ENCODE data around the gene TNS3. TPM values are rescaled to one million over a fixed set of nuclear protein-coding genes. Genes with fewer than 3 reads are reported as not detected.

Gene TNS3
- total and polyA plus RNA-seq, 2 of the 13 experiments (the other 11 are each of a cell fraction or from before 2014, with no cell fraction given), result 52.9 to 55.7 TPM

DNA sequence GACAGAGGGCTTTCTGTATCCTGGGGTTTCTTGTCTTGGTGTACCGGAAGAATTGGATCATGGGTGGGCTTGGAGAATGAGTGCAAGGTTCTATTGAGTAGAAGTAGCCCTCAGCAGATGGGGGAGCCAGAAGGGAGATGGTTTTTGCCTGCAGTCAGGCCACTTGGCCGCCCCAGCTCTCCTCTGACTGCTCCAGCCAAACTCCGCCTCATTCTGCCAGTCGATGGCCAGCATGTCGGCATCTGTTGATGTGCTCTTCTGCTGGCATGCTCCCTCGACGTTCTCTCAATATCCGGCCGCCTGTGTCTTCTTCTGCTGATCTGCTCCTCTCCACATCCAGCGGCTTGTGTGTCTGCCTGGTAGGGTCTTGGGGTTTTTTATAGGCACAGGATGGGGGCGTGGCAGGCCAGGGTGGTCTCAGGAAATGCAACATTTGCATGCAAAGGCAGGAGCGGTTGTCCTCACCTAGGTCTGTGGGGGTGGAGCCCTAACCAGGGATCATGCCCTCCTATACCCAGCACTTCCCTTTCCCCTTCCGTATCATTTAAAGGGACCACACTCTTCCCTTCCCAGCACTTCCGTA, 40.2 kb upstream of the TNS3 start (continued):
- TF ChIP-seq ZFP91 (CRISPR knock-in tag; IDR thresholded peaks at IDR 0.05; ENCODE audit: borderline replicate concordance) (peak; percentile 16), THYN1 (CRISPR knock-in tag; IDR thresholded peaks at IDR 0.05; ENCODE audit: borderline replicate concordance, low read depth) (no peak)

DNA sequence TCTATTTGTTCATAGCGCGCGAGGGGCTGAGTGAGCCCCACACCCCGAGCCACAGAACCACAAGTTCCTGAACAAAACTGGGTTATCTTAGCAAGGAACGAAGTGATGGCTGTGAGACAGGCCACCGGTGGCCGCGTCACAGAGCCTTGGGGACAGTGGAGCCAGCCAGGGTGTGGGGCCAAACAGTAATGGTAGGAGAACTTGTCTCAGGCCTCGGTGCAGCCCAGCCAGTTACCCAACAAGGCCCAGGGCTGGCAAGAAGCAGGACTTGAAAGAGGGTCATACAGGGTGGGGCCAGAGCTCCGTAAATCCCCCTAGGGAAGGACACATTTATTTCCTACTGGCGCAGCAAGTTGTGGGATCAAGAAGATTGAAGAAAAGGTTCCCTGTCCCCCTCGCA, 39.4 kb upstream of the TNS3 start:
- 95% methylated on average over 12 of the region's 12 CpGs for WGBS (ENCODE audit: low lambda C conversion rate)
- ChIA-PET CTCF (ENCODE audit: low intra/inter-chr PET ratio, low total read pairs) (no interaction called here), POLR2A (interaction anchor here (1.3 to 2.9 kb wide), 2 partner anchors 11 to 15 kb away, joined by 3 to 16 read pairs; no protein-coding TSS in a partner anchor)
- in situ Hi-C loops (cut with HindIII; ENCODE audit: extremely low pct_ligation_motif_present, low pct_unique_long_range_greater_than_20kb), result no loop called here
- H3K36me3 ChIP-seq (replicated peaks in 1 of 2; ENCODE audit: control insufficient read depth in 1 of 2, insufficient read depth in 2 of 2, low read length in 2 of 2), result no peaks in the 10 kb centered on the region
- H3K4me1 ChIP-seq (ENCODE audit: insufficient read depth, low read length), result peaks cover 60% of the 10 kb centered on the region
- no peaks in the 10 kb centered on the region for H3K27me3 ChIP-seq (ENCODE audit: control insufficient read depth in 1 of 2, insufficient read depth in 2 of 2, low read length in 2 of 2)
- no peaks in the 10 kb centered on the region for H3K9me3 ChIP-seq (ENCODE audit: low read length)
- TF ChIP-seq TBX2 (CRISPR knock-in tag; IDR thresholded peaks at IDR 0.05; ENCODE audit: borderline replicate concordance), result 0 out of 2 replicates have a peak, but pooled peaks have one; percentile 8
- TF ChIP-seq ZNF878 (CRISPR knock-in tag; IDR thresholded peaks at IDR 0.05), result no peak
- TF ChIP-seq, protein P1, sequence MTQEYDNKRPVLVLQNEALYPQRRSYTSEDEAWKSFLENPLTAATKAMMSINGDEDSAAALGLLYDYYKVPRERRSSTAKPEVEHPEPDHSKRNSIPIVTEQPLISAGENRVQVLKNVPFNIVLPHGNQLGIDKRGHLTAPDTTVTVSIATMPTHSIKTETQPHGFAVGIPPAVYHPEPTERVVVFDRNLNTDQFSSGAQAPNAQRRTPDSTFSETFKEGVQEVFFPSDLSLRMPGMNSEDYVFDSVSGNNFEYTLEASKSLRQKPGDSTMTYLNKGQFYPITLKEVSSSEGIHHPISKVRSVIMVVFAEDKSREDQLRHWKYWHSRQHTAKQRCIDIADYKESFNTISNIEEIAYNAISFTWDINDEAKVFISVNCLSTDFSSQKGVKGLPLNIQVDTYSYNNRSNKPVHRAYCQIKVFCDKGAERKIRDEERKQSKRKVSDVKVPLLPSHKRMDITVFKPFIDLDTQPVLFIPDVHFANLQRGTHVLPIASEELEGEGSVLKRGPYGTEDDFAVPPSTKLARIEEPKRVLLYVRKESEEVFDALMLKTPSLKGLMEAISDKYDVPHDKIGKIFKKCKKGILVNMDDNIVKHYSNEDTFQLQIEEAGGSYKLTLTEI (CRISPR knock-in tag; conservative IDR thresholded peaks at IDR 0.05), result no peak
- TF ChIP-seq U2AF2 (IDR thresholded peaks at IDR 0.05; ENCODE audit: low read depth, low read length), result no peak
- TF ChIP-seq HNRNPL (IDR thresholded peaks at IDR 0.05; ENCODE audit: low read depth, low read length), result no peak
- TF ChIP-seq ZNF510 (CRISPR knock-in tag; IDR thresholded peaks at IDR 0.05; ENCODE audit: low read depth), result no peak
- no peak for FAIRE-seq
- no peaks in the 10 kb centered on the region for H3K79me2 ChIP-seq (ENCODE audit: insufficient read depth, low read length)
- H3K4me3 ChIP-seq (replicated peaks in 1 of 3; ENCODE audit: insufficient read depth in 1 of 3, low read depth in 2 of 3, low read length in 3 of 3), result no peak overlapping the region
- no peaks in the 10 kb centered on the region for H4K20me1 ChIP-seq (ENCODE audit: insufficient read depth, low read length)
- intact Hi-C loops (cut with micrococcal nuclease; ENCODE audit: unreplicated experiment), result loop anchor here (5.0 kb wide), 1 partner anchor 39 kb away; the partner anchor contains the start of gene TNS3
- no peak overlapping the region for H3K27ac ChIP-seq (ENCODE audit: extremely low read length, insufficient read depth, low read length)
- DNase-seq (ENCODE audit: low spot score), result no peak
- H3K4me2 ChIP-seq (ENCODE audit: low read depth, low read length), result no peak overlapping the region
- H3K9ac ChIP-seq (ENCODE audit: insufficient read depth, low read depth, low read length), result no peak overlapping the region
- no TSS peak for BruUV-seq (replicated peaks)
- ATAC-seq, result no peak
- no peak overlapping the region for H2AFZ ChIP-seq (ENCODE audit: low read length)

Measured in HepG2 (cell line).